ENCODE measurements around the gene ATP11A.

GRCh38 chr13:112802802-112803195 lies 113.0 kb downstream of the ATP11A start:
- TF ChIP-seq CTCF (IDR thresholded peaks at IDR 0.05 in 2 of 3, conservative IDR thresholded peaks at IDR 0.05 in 1 of 3; ENCODE audit: borderline replicate concordance in 1 of 3, insufficient read depth in 1 of 3, low read depth in 2 of 3, low read length in 2 of 3) = no peak
- TF ChIP-seq ZBTB33 (IDR thresholded peaks at IDR 0.05; ENCODE audit: extremely low read depth, insufficient replicate concordance, low read length) = no peak
- TF ChIP-seq CEBPB (IDR thresholded peaks at IDR 0.05; ENCODE audit: low read depth) = no peak
- TF ChIP-seq RAD21 (IDR thresholded peaks at IDR 0.05; ENCODE audit: low read depth) = no peak

All from HCT116 (cell line).